HepG2 (cell line): ENCODE data around the gene C12orf56. TPM values are rescaled to one million over a fixed set of nuclear protein-coding genes. Genes with fewer than 3 reads are reported as not detected.
A peak's percentile ranks its signal among the peaks of the same experiment; 100 is the strongest.

Experiments used
- ELF1 ChIP-seq: sonication (generic); formaldehyde crosslinking; IDR thresholded peaks from 2 replicates; pipeline ENCODE4 v1.4.0; 2020; ENCODE audit warnings: missing genetic modification reagents
- ELF3 ChIP-seq: IDR thresholded peaks from 2 replicates; pipeline ENCODE4 v1.6.1; 2016; ENCODE audit warnings: missing genetic modification reagents, missing compliant biosample characterization
- KLF16 ChIP-seq, 2 experiments: sonication (generic) in 1 of 2; formaldehyde crosslinking in 1 of 2; IDR thresholded peaks; 2 replicates each; pipeline versions ENCODE4 v1.6.1 to v1.8.0; 2016 to 2023; ENCODE audit warnings: missing genetic modification reagents in 2 of 2, missing compliant biosample characterization in 1 of 2
- PHF20 ChIP-seq: sonication (generic); formaldehyde crosslinking; IDR thresholded peaks from 2 replicates; pipeline ENCODE4 v1.5.0; 2020; ENCODE audit warnings: mild to moderate bottlenecking, missing genetic modification reagents
- SAP130 ChIP-seq: IDR thresholded peaks from 2 replicates; pipeline ENCODE4 v1.6.1; 2016; ENCODE audit warnings: low read depth
- SRSF4 ChIP-seq: fragments of 200-400 bp; formaldehyde crosslinking; IDR thresholded peaks from one replicate; pipeline ENCODE4 v1.6.1; 2018; ENCODE audit warnings: mild to moderate bottlenecking, low read depth, low read length, moderate library complexity; ENCODE audit not compliant: poor library complexity, severe bottlenecking
- ZMYM4 ChIP-seq: sonication (generic); formaldehyde crosslinking; IDR thresholded peaks from 2 replicates; pipeline ENCODE4 v1.8.1; 2023; ENCODE audit warnings: mild to moderate bottlenecking, missing genetic modification reagents
- ZNF20 ChIP-seq: sonication (generic); formaldehyde crosslinking; IDR thresholded peaks from 2 replicates; pipeline ENCODE4 v1.4.0; 2020; ENCODE audit warnings: mild to moderate bottlenecking, moderate library complexity, missing genetic modification reagents
- ZNF605 ChIP-seq: sonication (generic); formaldehyde crosslinking; IDR thresholded peaks from 2 replicates; pipeline ENCODE4 v1.8.0; 2022; ENCODE audit warnings: mild to moderate bottlenecking, missing genetic modification reagents
- polyA plus RNA-seq, 8 experiments: library from polyadenylated mRNA; depleted of rRNA in 3 of 8; stranded (reverse) in 7 of 8; unstranded in 1 of 8; fragments of >200 nt; fragmentation: Illumina TruSeq in 4 of 8; extraction: Trizol in 4 of 8; gene quantifications; 2 replicates each; pipeline versions ENCODE4 v1.2.1 to v1.2.3, GENCODE V29; 2011 to 2016; ENCODE audit warnings: low read depth in 4 of 8, missing spikeins in 1 of 8, mixed read lengths in 1 of 8; ENCODE audit not compliant: insufficient read depth in 1 of 8
- total RNA-seq, 5 experiments: library from RNA; depleted of rRNA; stranded (reverse); fragments of >200 nt; fragmentation: Illumina TruSeq; extraction: Trizol; gene quantifications; 2 replicates each; pipeline ENCODE4 v1.2.3, GENCODE V29; 2016; ENCODE audit warnings: low read depth in 1 of 5
- TF ChIP-seq, protein P1 (sequence below): IDR thresholded peaks from 2 replicates; pipeline ENCODE4 v1.6.1; 2012; ENCODE audit warnings: low read length, improper control_type of control experiment
- TF ChIP-seq, protein P2 (sequence below), 2 experiments: fragments of 450-650 bp in 1 of 2; sonication (generic) in 1 of 2; formaldehyde crosslinking; IDR thresholded peaks; 2 replicates each; pipeline versions ENCODE4 v1.5.0 to v1.8.0; 2020 to 2022; ENCODE audit warnings: mild to moderate bottlenecking in 1 of 2, missing genetic modification reagents in 1 of 2
- TF ChIP-seq, protein P3 (sequence below), 2 experiments: IDR thresholded peaks; 2 replicates each; pipeline ENCODE4 v1.6.1; 2011 to 2012; ENCODE audit warnings: low read length in 2 of 2, borderline replicate concordance in 1 of 2, low read depth in 1 of 2, mild to moderate bottlenecking in 1 of 2, moderate library complexity in 1 of 2
- TF ChIP-seq, protein P4 (sequence below): sonication (generic); formaldehyde crosslinking; IDR thresholded peaks from 2 replicates; pipeline ENCODE4 v1.8.0; 2022; ENCODE audit warnings: mild to moderate bottlenecking, missing genetic modification reagents
- TF ChIP-seq, protein P5 (sequence below): sonication (generic); formaldehyde crosslinking; IDR thresholded peaks from 2 replicates; pipeline ENCODE4 v1.4.0; 2020; ENCODE audit warnings: missing genetic modification reagents, borderline replicate concordance

Gene C12orf56
- total and polyA plus RNA-seq, 2 of the 13 experiments (the other 11 are each of a cell fraction or from before 2014, with no cell fraction given), result 0.07 TPM; not detected in 1

DNA sequence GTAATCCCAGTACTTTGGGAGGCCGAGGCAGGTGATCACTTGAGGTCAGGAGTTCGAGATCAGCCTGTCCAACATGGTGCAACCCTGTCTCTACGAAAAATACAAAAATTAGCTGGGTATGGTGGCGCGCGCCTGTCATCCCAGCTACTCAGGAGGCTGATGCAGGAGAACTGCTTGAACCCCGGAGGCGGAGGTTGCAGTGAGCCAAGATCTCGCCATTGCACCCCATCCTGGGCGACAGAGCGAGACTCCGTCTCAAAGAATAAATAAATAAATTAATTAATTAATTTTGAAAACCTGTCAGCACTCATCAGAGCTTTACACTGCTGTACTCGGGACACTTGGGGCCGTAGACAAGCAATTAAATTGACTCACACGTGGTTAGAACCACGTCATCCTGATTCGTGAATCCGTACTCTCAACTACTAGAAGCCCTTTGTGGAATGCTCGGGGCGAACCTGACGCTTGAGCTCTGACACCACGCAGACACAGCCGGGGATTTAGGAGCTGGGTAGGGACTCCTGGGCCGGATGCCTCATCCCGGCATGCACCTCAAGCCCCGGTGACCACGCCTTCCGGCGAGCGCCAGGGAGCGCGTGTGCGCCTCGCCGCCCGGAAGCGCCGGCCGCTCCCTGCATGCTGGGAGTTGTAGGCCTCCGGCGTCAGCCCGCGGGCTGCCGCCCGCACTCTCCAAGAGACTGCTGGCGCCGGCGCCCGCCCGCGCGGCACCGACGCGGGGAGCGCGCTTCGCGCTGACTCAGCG is 13.3 kb upstream of the C12orf56 start, which contains the start of gene XPOT (continued):
- TF ChIP-seq, protein P1, sequence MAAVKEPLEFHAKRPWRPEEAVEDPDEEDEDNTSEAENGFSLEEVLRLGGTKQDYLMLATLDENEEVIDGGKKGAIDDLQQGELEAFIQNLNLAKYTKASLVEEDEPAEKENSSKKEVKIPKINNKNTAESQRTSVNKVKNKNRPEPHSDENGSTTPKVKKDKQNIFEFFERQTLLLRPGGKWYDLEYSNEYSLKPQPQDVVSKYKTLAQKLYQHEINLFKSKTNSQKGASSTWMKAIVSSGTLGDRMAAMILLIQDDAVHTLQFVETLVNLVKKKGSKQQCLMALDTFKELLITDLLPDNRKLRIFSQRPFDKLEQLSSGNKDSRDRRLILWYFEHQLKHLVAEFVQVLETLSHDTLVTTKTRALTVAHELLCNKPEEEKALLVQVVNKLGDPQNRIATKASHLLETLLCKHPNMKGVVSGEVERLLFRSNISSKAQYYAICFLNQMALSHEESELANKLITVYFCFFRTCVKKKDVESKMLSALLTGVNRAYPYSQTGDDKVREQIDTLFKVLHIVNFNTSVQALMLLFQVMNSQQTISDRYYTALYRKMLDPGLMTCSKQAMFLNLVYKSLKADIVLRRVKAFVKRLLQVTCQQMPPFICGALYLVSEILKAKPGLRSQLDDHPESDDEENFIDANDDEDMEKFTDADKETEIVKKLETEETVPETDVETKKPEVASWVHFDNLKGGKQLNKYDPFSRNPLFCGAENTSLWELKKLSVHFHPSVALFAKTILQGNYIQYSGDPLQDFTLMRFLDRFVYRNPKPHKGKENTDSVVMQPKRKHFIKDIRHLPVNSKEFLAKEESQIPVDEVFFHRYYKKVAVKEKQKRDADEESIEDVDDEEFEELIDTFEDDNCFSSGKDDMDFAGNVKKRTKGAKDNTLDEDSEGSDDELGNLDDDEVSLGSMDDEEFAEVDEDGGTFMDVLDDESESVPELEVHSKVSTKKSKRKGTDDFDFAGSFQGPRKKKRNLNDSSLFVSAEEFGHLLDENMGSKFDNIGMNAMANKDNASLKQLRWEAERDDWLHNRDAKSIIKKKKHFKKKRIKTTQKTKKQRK, result no peak
- TF ChIP-seq, protein P2, sequence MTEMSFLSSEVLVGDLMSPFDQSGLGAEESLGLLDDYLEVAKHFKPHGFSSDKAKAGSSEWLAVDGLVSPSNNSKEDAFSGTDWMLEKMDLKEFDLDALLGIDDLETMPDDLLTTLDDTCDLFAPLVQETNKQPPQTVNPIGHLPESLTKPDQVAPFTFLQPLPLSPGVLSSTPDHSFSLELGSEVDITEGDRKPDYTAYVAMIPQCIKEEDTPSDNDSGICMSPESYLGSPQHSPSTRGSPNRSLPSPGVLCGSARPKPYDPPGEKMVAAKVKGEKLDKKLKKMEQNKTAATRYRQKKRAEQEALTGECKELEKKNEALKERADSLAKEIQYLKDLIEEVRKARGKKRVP (CRISPR knock-in tag; IDR thresholded peaks at IDR 0.05), result no peak
- TF ChIP-seq KLF16 (CRISPR knock-in tag; IDR thresholded peaks at IDR 0.05), result peak in 1 of 2 experiments; percentile 36; a peak in 1 of 4 replicates
- TF ChIP-seq ELF3 (CRISPR knock-in tag), result no peak
- TF ChIP-seq, protein P3, sequence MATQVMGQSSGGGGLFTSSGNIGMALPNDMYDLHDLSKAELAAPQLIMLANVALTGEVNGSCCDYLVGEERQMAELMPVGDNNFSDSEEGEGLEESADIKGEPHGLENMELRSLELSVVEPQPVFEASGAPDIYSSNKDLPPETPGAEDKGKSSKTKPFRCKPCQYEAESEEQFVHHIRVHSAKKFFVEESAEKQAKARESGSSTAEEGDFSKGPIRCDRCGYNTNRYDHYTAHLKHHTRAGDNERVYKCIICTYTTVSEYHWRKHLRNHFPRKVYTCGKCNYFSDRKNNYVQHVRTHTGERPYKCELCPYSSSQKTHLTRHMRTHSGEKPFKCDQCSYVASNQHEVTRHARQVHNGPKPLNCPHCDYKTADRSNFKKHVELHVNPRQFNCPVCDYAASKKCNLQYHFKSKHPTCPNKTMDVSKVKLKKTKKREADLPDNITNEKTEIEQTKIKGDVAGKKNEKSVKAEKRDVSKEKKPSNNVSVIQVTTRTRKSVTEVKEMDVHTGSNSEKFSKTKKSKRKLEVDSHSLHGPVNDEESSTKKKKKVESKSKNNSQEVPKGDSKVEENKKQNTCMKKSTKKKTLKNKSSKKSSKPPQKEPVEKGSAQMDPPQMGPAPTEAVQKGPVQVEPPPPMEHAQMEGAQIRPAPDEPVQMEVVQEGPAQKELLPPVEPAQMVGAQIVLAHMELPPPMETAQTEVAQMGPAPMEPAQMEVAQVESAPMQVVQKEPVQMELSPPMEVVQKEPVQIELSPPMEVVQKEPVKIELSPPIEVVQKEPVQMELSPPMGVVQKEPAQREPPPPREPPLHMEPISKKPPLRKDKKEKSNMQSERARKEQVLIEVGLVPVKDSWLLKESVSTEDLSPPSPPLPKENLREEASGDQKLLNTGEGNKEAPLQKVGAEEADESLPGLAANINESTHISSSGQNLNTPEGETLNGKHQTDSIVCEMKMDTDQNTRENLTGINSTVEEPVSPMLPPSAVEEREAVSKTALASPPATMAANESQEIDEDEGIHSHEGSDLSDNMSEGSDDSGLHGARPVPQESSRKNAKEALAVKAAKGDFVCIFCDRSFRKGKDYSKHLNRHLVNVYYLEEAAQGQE (IDR thresholded peaks at IDR 0.05; ENCODE audit: borderline replicate concordance in 1 of 2, low read depth in 1 of 2, low read length in 2 of 2), result no peak
- peak; percentile 83 for TF ChIP-seq ZMYM4 (CRISPR knock-in tag)
- peak; percentile 62 for TF ChIP-seq ZNF605 (CRISPR knock-in tag)
- TF ChIP-seq SAP130, result peak; percentile 86
- TF ChIP-seq SRSF4, result no peak
- TF ChIP-seq ELF1 (CRISPR knock-in tag), result peak; percentile 94
- peak; percentile 86 for TF ChIP-seq PHF20 (CRISPR knock-in tag)
- TF ChIP-seq, protein P4, sequence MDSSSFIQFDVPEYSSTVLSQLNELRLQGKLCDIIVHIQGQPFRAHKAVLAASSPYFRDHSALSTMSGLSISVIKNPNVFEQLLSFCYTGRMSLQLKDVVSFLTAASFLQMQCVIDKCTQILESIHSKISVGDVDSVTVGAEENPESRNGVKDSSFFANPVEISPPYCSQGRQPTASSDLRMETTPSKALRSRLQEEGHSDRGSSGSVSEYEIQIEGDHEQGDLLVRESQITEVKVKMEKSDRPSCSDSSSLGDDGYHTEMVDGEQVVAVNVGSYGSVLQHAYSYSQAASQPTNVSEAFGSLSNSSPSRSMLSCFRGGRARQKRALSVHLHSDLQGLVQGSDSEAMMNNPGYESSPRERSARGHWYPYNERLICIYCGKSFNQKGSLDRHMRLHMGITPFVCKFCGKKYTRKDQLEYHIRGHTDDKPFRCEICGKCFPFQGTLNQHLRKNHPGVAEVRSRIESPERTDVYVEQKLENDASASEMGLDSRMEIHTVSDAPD, result no peak
- TF ChIP-seq, protein P5, sequence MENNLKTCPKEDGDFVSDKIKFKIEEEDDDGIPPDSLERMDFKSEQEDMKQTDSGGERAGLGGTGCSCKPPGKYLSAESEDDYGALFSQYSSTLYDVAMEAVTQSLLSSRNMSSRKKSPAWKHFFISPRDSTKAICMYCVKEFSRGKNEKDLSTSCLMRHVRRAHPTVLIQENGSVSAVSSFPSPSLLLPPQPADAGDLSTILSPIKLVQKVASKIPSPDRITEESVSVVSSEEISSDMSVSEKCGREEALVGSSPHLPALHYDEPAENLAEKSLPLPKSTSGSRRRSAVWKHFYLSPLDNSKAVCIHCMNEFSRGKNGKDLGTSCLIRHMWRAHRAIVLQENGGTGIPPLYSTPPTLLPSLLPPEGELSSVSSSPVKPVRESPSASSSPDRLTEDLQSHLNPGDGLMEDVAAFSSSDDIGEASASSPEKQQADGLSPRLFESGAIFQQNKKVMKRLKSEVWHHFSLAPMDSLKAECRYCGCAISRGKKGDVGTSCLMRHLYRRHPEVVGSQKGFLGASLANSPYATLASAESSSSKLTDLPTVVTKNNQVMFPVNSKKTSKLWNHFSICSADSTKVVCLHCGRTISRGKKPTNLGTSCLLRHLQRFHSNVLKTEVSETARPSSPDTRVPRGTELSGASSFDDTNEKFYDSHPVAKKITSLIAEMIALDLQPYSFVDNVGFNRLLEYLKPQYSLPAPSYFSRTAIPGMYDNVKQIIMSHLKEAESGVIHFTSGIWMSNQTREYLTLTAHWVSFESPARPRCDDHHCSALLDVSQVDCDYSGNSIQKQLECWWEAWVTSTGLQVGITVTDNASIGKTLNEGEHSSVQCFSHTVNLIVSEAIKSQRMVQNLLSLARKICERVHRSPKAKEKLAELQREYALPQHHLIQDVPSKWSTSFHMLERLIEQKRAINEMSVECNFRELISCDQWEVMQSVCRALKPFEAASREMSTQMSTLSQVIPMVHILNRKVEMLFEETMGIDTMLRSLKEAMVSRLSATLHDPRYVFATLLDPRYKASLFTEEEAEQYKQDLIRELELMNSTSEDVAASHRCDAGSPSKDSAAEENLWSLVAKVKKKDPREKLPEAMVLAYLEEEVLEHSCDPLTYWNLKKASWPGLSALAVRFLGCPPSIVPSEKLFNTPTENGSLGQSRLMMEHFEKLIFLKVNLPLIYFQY (CRISPR knock-in tag), result no peak
- 0 out of 2 replicates have a peak, but pooled peaks have one; percentile 46 for TF ChIP-seq ZNF20 (CRISPR knock-in tag)
